IPS DF 4.7 (cell line): ENCODE measurements around the gene VAMP2.

Source experiments
- DNase-seq: peaks from one replicate; pipeline ENCODE4 v3.0.0-alpha.2; 2013; ENCODE audit warnings: low spot score; ENCODE audit errors: extremely low read depth

The VAMP2 gene

DNA sequence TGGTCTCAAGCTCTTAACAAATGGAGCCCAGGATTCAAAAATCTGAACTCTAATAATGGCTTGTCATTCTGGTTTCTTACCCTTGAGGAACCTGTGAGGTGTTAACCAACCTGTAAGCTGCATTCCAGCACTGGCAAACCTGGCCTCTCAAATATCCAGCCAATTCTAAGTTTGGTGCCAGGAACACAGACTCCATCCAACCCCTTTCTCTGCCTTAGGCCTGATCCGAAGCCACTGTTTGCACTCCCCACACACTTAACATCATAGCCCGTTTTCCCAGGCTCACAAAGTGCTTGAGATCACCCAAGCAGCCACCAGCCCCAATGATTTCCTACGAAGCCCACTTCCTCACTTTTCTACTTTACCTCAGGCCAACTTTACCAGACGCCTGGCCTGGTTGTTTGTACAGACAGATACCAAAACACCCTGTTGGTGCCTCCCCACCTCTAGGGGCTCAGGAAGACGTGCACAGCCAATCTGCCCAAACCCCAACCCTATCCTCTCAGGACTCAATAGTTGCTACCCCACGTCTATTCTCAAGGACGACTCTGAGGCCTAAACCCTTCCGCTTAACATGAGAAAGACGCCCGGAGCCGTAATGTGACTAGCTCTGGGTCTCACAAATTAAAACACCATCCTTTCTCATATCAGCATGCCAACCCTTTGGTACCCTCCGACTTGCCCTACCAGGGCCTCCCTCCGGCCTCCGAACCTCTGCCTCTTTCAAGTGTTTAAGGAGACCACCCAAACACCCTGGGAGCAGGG is 7.3 kb downstream of the VAMP2 start:
- DNase-seq, result no peak

DNA sequence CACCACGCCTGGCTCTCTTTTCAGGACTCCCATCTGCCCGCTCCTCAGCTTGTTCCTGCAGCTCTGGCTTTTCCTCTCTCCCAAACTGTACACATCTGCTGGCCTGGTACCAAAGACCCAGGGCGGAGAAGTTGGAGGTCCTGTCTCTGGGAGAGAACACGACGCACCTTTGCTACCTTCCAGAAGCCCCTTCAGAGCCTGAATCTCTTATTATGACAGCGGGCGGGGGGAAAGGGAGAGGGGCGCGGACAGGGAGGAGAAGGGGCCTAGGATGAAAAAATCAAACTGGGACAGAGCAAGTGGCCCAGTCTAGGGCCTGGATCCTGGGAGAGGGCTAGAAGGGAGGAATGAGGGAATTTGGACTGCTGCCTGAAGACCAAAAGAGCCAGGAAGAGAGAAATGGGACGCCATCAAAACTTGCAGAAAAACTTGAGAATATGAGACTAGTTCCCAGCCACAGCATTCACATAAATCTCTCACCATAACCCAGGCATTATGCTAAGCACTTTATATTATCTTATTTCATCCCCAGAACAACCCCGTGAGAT is 8.1 kb downstream of the VAMP2 start:
- no peak for DNase-seq

- no peak for DNase-seq
Observed at GRCh38 chr17:8153957-8154607, 8.7 kb downstream of the VAMP2 start.

GRCh38 chr17:8153525-8153956 is 9.2 kb downstream of the VAMP2 start:
- no peak for DNase-seq

DNA sequence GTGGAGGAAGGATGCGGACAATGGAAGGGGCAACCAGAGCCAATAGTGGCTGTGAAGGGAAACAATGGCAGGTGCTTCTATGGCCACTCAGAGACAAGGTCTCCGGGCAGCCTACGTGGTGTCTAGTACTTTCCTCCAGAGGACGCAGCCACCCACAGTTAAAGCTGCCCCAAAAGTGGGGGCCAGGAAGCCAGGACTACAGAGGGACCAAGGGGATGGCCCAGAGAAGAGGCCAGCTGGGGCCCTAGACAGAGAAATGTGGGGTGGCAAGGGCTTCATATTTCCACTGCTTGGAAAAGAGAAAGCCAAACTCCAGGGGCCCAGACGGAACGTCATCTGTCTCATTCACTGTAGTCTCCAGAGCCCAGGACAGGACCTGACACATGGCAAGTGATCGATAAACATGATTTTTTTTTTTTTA is 9.7 kb downstream of the VAMP2 start:
- DNase-seq, result no peak

- no peak for DNase-seq
Observed at GRCh38 chr17:8152112-8152775, 10.5 kb downstream of the VAMP2 start, which contains the start of gene PER1. PER1 (minus strand) TSS chr17:8152404; CDS start chr17:8150706, 1,698 bp downstream.

- no peak for DNase-seq
Observed at GRCh38 chr17:8151641-8152111, 11.1 kb downstream of the VAMP2 start.

- no peak for DNase-seq
Observed at GRCh38 chr17:8151120-8151640, 11.6 kb downstream of the VAMP2 start.

GRCh38 chr17:8150194-8151119 is 12.3 kb downstream of the VAMP2 start:
- DNase-seq, result no peak

GRCh38 chr17:8149419-8150193 is 13.1 kb downstream of the VAMP2 start:
- DNase-seq, result no peak

- DNase-seq, result no peak
Observed at GRCh38 chr17:8148560-8148959, 14.2 kb downstream of the VAMP2 start.

- no peak for DNase-seq
Observed at GRCh38 chr17:8147805-8148404, 14.8 kb downstream of the VAMP2 start.

DNA sequence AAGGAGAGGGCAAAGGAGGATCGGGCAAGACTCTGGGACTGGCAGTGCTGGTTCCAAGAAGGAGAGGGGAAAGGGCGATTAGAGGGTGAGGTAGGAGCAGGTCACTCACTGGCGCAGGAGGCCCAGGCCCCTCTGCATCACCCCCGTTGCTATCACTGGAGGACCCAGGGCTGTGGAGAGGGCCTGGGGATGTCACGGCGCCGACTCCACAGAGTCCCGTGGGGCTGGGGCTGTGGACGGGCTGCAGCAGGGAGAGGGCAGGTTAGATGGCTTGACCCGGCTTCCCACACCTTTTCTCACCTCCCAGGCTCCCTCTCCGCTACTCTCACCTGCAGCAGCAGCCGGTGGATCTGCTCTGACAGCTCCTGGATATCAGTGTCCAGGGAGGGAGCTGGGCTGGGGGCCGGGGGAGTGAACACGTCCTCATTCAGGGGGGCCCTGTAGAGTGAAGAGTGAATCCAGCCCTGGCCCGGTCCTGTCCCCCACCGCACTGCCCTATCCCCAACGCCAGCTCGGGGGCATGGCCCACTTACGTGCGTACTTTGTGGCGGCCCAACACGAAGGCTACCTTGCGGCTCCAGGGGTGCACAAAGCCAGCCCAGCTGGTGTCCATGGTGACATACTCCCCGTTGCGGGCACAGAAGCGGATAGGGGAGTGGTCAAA is 15.5 kb downstream of the VAMP2 start:
- no peak for DNase-seq

DNA sequence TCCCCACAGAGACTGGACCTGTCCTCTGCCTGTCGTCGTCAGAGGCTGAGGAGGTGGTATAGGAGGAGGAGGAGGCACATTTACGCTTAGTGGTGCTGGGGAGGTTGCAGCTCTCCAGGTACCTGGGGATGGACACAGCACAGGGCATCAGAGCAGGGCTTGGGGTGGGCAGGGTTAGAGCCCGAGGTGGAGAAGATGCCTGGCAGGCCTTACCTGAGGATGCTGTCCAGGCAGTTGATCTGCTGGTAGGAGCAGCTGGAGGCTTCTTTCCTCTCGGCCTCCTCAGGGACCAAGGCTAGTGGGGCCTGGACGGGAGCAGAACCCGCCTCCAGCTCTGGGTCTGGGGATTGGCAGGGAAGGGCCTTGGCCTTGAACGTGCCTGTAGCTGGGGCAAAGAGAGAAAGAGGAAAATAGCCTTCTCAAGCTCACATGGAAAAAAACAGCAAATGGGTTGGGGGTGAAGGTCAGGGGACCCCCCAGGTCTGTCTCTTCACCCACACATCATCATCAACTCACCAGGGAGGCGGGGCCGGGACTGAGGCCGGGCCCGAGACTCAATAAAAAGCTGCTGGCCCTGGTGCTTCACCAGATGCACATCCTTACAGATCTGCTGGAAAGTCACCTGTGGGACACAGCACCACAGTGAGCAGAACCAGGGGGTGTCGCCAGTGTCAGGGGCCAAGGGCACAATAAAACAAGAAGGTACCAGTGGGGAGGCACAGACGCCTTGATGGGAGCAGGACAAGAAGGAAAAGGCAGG is 16.2 kb downstream of the VAMP2 start:
- no peak for DNase-seq

- no peak for DNase-seq
Observed at GRCh38 chr17:8145811-8146210, 16.9 kb downstream of the VAMP2 start.

- no peak for DNase-seq
Observed at GRCh38 chr17:8144401-8145231, 18.1 kb downstream of the VAMP2 start.
